Pons (tissue), 1 donor: Measurements from ENCODE around the gene PLA1A.

Experiments
- DNase-seq: peaks from one replicate; pipeline ENCODE4 v3.0.0-alpha.2; 2016; ENCODE audit warnings: low spot score

Gene PLA1A

GRCh38 chr3:119608405-119609000 lies 10.8 kb downstream of the PLA1A start:
- no peak for DNase-seq

- DNase-seq = no peak
These were observed 11.6 kb downstream of the PLA1A start for GRCh38 chr3:119609301-119609700.

- DNase-seq = no peak
These were observed 14.0 kb downstream of the PLA1A start for GRCh38 chr3:119611664-119612063.

- DNase-seq = no peak
These were observed 15.5 kb downstream of the PLA1A start for GRCh38 chr3:119613201-119613600.

- no peak for DNase-seq
These were observed 16.2 kb downstream of the PLA1A start for GRCh38 chr3:119613872-119614271.

GRCh38 chr3:119616056-119616455 lies 18.4 kb downstream of the PLA1A start:
- no peak for DNase-seq

- no peak for DNase-seq
These were observed 21.4 kb downstream of the PLA1A start for GRCh38 chr3:119619094-119619493.

GRCh38 chr3:119620899-119621298 lies 23.2 kb downstream of the PLA1A start:
- no peak for DNase-seq

- DNase-seq = no peak
These were observed 26.5 kb downstream of the PLA1A start for GRCh38 chr3:119624002-119624720.

- no peak for DNase-seq
These were observed 27.9 kb downstream of the PLA1A start for GRCh38 chr3:119625451-119626153.

GRCh38 chr3:119626196-119626595 lies 28.5 kb downstream of the PLA1A start:
- DNase-seq = no peak

- no peak for DNase-seq
These were observed 29.8 kb downstream of the PLA1A start for GRCh38 chr3:119627461-119627860.

GRCh38 chr3:119628390-119628789 lies 30.7 kb downstream of the PLA1A start:
- DNase-seq = no peak

GRCh38 chr3:119628816-119629445 lies 31.2 kb downstream of the PLA1A start:
- DNase-seq = no peak

- no peak for DNase-seq
These were observed 32.6 kb downstream of the PLA1A start for GRCh38 chr3:119630128-119630879.

- no peak for DNase-seq
These were observed 33.2 kb downstream of the PLA1A start for GRCh38 chr3:119630880-119631329.

- DNase-seq = no peak
These were observed 33.8 kb downstream of the PLA1A start for GRCh38 chr3:119631516-119631915.

GRCh38 chr3:119632216-119632615 lies 34.5 kb downstream of the PLA1A start:
- DNase-seq = no peak

- DNase-seq = no peak
These were observed 35.1 kb downstream of the PLA1A start for GRCh38 chr3:119632829-119633228.

GRCh38 chr3:119635719-119636118 lies 38.0 kb downstream of the PLA1A start:
- DNase-seq = no peak

GRCh38 chr3:119636249-119636648 lies 38.6 kb downstream of the PLA1A start:
- no peak for DNase-seq
